ENCODE results near the gene PPIP5K2. TPM values are rescaled to one million over a fixed set of nuclear protein-coding genes. Genes with fewer than 3 reads are reported as not detected.

Gene PPIP5K2
- total RNA-seq, 1 donor from 2014 or later: 57.8 TPM

DNA sequence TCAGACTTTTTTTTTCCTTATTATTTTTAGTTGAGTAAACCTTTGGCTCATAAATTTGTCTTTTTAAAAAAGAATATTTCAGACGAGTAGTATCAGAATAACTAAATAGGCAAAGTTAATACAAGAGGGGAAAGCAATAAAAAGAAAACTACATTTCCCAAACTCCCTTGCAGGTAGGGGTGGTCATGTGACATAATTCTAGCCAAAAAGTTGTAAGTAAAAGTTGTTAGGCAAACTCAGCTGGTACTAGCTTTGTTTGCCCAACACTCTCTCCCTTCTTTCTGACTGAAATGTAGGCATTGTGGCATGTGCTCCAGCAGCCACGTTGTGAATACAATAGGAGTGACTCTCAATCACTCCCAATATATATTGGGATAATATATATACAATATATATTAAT is 21.1 kb upstream of the PPIP5K2 start:
- Mint-ChIP-seq H3K4me1 (ENCODE audit: low read depth) (peaks cover under 1% of the 10 kb centered on the region), H3K36me3 (ENCODE audit: low read depth) (peaks cover 6% of the 10 kb centered on the region), H3K4me3 (ENCODE audit: unreplicated experiment) (no peak overlapping the region), H3K9me3 (ENCODE audit: low read depth) (no peaks in the 10 kb centered on the region), H3K27me3 (ENCODE audit: low read depth) (no peaks in the 10 kb centered on the region), H3K27ac (ENCODE audit: unreplicated experiment) (no peak overlapping the region)
- TF ChIP-seq, protein P1, sequence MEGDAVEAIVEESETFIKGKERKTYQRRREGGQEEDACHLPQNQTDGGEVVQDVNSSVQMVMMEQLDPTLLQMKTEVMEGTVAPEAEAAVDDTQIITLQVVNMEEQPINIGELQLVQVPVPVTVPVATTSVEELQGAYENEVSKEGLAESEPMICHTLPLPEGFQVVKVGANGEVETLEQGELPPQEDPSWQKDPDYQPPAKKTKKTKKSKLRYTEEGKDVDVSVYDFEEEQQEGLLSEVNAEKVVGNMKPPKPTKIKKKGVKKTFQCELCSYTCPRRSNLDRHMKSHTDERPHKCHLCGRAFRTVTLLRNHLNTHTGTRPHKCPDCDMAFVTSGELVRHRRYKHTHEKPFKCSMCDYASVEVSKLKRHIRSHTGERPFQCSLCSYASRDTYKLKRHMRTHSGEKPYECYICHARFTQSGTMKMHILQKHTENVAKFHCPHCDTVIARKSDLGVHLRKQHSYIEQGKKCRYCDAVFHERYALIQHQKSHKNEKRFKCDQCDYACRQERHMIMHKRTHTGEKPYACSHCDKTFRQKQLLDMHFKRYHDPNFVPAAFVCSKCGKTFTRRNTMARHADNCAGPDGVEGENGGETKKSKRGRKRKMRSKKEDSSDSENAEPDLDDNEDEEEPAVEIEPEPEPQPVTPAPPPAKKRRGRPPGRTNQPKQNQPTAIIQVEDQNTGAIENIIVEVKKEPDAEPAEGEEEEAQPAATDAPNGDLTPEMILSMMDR (IDR thresholded peaks at IDR 0.05): no peak
- DNase-seq (ENCODE audit: low spot score): no peak

DNA sequence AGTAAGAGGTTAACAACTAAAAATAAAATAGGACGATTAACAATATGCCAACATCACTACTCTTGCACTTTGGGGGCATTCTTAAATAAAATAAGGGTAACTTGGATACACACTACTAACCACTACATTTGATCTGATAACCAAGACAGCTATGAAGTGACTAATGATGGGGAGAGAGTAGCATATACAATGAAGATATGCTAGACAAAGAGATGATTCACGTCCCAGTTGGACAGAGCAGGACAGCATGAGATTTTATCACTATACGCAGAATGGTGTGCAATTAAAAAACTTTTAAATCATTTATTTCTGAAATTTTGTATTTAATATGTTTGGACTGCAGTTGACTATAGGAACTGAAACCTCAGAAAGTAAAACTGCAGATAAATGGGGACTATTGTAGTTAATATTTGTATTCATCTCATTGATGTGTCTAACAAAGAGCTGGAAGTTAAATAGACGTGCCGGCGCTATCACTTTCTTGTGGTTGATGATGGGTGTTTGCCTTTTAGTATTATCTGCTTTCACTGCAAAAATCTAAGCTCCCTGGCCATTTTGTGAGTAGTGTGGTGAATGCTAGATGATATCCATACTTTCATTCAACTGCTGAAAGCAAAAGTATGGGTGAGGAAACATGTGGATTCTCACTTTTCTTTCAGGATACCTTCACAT is 18.9 kb upstream of the PPIP5K2 start:
- Mint-ChIP-seq H3K27ac (ENCODE audit: unreplicated experiment) (no peak overlapping the region), H3K9me3 (ENCODE audit: low read depth) (no peaks in the 10 kb centered on the region), H3K4me3 (ENCODE audit: unreplicated experiment) (no peak overlapping the region), H3K4me1 (ENCODE audit: low read depth) (no peaks in the 10 kb centered on the region), H3K27me3 (ENCODE audit: low read depth) (no peaks in the 10 kb centered on the region), H3K36me3 (ENCODE audit: low read depth) (peaks cover 6% of the 10 kb centered on the region)
- TF ChIP-seq, protein P1 (IDR thresholded peaks at IDR 0.05): no peak
- no peak for DNase-seq (ENCODE audit: low spot score)

DNA sequence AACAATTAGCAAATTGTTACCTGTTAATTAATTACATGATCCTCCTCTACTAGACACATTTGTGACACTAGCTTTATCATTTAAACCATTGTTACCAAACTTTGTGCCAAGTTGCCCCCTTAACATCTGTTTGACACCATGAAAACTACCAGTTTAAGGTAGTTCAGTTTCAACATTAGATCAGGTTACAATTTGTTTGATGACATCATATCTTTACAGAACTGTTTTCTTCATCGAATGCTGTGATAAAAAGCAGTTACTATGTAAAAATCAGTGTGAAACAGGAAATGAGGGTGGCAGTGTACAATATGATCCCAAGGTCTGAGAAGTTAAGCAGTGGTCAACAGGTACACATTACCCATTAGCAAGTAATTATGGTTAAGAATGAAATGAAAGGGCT is 17.9 kb upstream of the PPIP5K2 start:
- no peaks in the 10 kb centered on the region for H3K27me3 Mint-ChIP-seq (ENCODE audit: low read depth)
- TF ChIP-seq, protein P1 (IDR thresholded peaks at IDR 0.05): no peak
- H3K27ac Mint-ChIP-seq (ENCODE audit: unreplicated experiment): no peak overlapping the region
- no peaks in the 10 kb centered on the region for H3K9me3 Mint-ChIP-seq (ENCODE audit: low read depth)
- peaks cover 6% of the 10 kb centered on the region for H3K36me3 Mint-ChIP-seq (ENCODE audit: low read depth)
- no peak for DNase-seq (ENCODE audit: low spot score)
- no peak overlapping the region for H3K4me3 Mint-ChIP-seq (ENCODE audit: unreplicated experiment)
- H3K4me1 Mint-ChIP-seq (ENCODE audit: low read depth): no peaks in the 10 kb centered on the region

DNA sequence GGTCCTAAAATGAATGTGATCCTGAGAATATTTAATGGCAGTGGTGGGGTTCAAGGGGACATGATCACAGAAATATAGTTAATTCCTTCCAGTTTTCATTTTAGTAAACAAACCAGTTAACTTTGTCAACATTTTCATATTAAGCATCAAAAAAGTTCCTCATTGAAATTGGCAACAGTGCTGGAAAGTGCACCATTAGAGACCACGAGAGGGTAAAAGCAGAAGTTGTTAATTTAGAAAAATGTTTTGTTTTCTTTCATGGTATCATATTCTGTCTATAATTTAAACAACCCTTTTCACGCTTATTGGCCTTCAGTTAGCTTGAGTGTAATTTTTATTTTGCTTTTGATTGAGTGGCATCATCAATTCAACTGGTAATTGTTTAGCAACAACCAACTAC is 12.0 kb upstream of the PPIP5K2 start:
- TF ChIP-seq, protein P1 (IDR thresholded peaks at IDR 0.05): no peak
- Mint-ChIP-seq H3K9me3 (ENCODE audit: low read depth) (peaks cover 3% of the 10 kb centered on the region), H3K36me3 (ENCODE audit: low read depth) (no peaks in the 10 kb centered on the region), H3K4me1 (ENCODE audit: low read depth) (no peaks in the 10 kb centered on the region), H3K27ac (ENCODE audit: unreplicated experiment) (no peak overlapping the region), H3K27me3 (ENCODE audit: low read depth) (no peaks in the 10 kb centered on the region), H3K4me3 (ENCODE audit: unreplicated experiment) (no peak overlapping the region)
- no peak for DNase-seq (ENCODE audit: low spot score)

DNA sequence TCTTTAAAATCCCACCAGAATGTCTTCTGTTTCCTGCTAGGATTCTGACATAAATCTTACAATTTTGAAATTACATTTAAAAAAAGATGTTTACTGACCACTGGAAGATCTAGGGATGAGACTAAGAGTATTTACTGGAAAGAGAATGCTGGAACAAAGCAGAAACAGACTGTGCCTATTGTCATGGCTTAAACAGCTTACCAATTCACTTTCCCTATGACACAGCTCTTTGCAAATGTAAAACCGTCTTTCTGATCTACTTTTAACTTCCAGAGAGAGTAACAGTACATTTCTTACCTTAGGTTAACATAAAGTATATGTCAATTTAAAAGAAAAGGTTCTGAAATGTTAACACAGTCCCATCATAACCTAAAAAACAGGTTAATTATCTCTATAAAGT is 10.8 kb upstream of the PPIP5K2 start:
- peaks cover 3% of the 10 kb centered on the region for H3K9me3 Mint-ChIP-seq (ENCODE audit: low read depth)
- no peak overlapping the region for H3K27ac Mint-ChIP-seq (ENCODE audit: unreplicated experiment)
- no peaks in the 10 kb centered on the region for H3K4me1 Mint-ChIP-seq (ENCODE audit: low read depth)
- no peaks in the 10 kb centered on the region for H3K27me3 Mint-ChIP-seq (ENCODE audit: low read depth)
- TF ChIP-seq, protein P1 (IDR thresholded peaks at IDR 0.05): no peak
- DNase-seq (ENCODE audit: low spot score): no peak
- H3K36me3 Mint-ChIP-seq (ENCODE audit: low read depth): no peaks in the 10 kb centered on the region
- H3K4me3 Mint-ChIP-seq (ENCODE audit: unreplicated experiment): no peak overlapping the region

Data from chondrocyte (in vitro differentiated cells).